Uterus (tissue), 4 donors: ENCODE results near the gene FILIP1L. TPM values are rescaled to one million over a fixed set of nuclear protein-coding genes. Genes with fewer than 3 reads are reported as not detected.

ENCODE experiments used
- DNase-seq, 2 donors: peaks; one replicate each; pipeline ENCODE4 v3.0.0-alpha.2; 2019 to 2020
- H3K27ac ChIP-seq, 2 donors: fragments of 200-600 bp; sonication (generic); 1 replicate in 1 of 2; 2 replicates in 1 of 2; pipeline ENCODE4 v1.5.1; 2016 to 2018
- H3K27me3 ChIP-seq, 2 donors: fragments of 200-600 bp; sonication (generic); one replicate each; pipeline ENCODE4 v1.5.1; 2018 to 2019; ENCODE audit warnings: control low read depth in 1 of 2
- H3K36me3 ChIP-seq, 2 donors: fragments of 200-600 bp; sonication (generic); one replicate each; pipeline ENCODE4 v1.5.1; 2019; ENCODE audit warnings: control low read depth in 1 of 2
- H3K4me1 ChIP-seq, 2 donors: fragments of 200-600 bp; sonication (generic); one replicate each; pipeline ENCODE4 v1.5.1; 2018 to 2019; ENCODE audit warnings: control low read depth in 1 of 2
- H3K4me3 ChIP-seq, 2 donors: fragments of 200-600 bp; sonication (generic); 1 replicate in 1 of 2; 2 replicates in 1 of 2; pipeline ENCODE4 v1.5.1; 2018 to 2019; ENCODE audit warnings: mild to moderate bottlenecking in 1 of 2
- H3K9me3 ChIP-seq, 2 donors: fragments of 200-600 bp; sonication (generic); one replicate each; pipeline ENCODE4 v1.5.1; 2019; ENCODE audit warnings: control low read depth in 1 of 2
- CTCF ChIP-seq, 4 experiments: fragments of 200-600 bp in 2 of 4; fragments of 450-650 bp in 2 of 4; sonication (generic) in 2 of 4; IDR thresholded peaks; one replicate each; pipeline ENCODE4 v1.5.1; 2016 to 2019; ENCODE audit warnings: antibody characterized with exemption in 4 of 4, mild to moderate bottlenecking in 2 of 4, moderate library complexity in 1 of 4
- POLR2A ChIP-seq, 2 donors: fragments of 450-650 bp; IDR thresholded peaks; one replicate each; pipeline ENCODE4 v1.6.1; 2016; ENCODE audit warnings: antibody characterized with exemption in 2 of 2, mild to moderate bottlenecking in 1 of 2, moderate library complexity in 1 of 2
- intact Hi-C: fragments of 100-400 bp; cut with DNase I; formaldehyde crosslinking; loops from one replicate; pipeline ENCODE4 v1.15.1; 2023; ENCODE audit warnings: low total_unique reads
- total RNA-seq, 4 donors: library from RNA; depleted of rRNA in 3 of 4; stranded (reverse); fragments of >200 nt in 3 of 4; gene quantifications; one replicate each; pipeline versions ENCODE4 v1.1.0 to v1.2.4, GENCODE V29; 2014 to 2023
- donor health status: DM: yes; HTN: yes; CAD: no.

Gene FILIP1L
- total RNA-seq, 4 donors from 2014 or later, result 48.5 to 99.1 (median 66.3) TPM

GRCh38 chr3:100063929-100064461 lies 50.3 kb downstream of the FILIP1L start:
- Histone ChIP-seq H3K36me3 (no peaks in the 10 kb centered on the region), H3K4me1 (no peaks in the 10 kb centered on the region), H3K9me3 (no peaks in the 10 kb centered on the region), H3K27ac (no peak overlapping the region), H3K27me3 (no peaks in the 10 kb centered on the region), H3K4me3 (no peak overlapping the region)
- DNase-seq, result no peak
- intact Hi-C loops, result loop anchor here (10.0 kb wide), 1 partner anchor 191 kb away; no protein-coding TSS in a partner anchor
- TF ChIP-seq CTCF (IDR thresholded peaks at IDR 0.05) (no peak), POLR2A (IDR thresholded peaks at IDR 0.05) (no peak)

GRCh38 chr3:100062665-100063064 lies 51.6 kb downstream of the FILIP1L start:
- Histone ChIP-seq H3K27ac (no peak overlapping the region), H3K9me3 (no peaks in the 10 kb centered on the region), H3K36me3 (no peaks in the 10 kb centered on the region), H3K4me1 (no peaks in the 10 kb centered on the region), H3K4me3 (no peak overlapping the region), H3K27me3 (no peaks in the 10 kb centered on the region)
- TF ChIP-seq CTCF (IDR thresholded peaks at IDR 0.05) (no peak), POLR2A (IDR thresholded peaks at IDR 0.05) (no peak)
- intact Hi-C loops, result loop anchor here (10.0 kb wide), 1 partner anchor 192 kb away; no protein-coding TSS in a partner anchor
- no peak for DNase-seq

GRCh38 chr3:100060685-100061484 lies 53.4 kb downstream of the FILIP1L start:
- H3K4me1 ChIP-seq, result no peaks in the 10 kb centered on the region
- H3K27me3 ChIP-seq, result no peaks in the 10 kb centered on the region
- H3K9me3 ChIP-seq, result no peaks in the 10 kb centered on the region
- H3K36me3 ChIP-seq, result no peaks in the 10 kb centered on the region
- no peak for DNase-seq
- no peak overlapping the region for H3K4me3 ChIP-seq
- TF ChIP-seq CTCF (IDR thresholded peaks at IDR 0.05) (no peak), POLR2A (IDR thresholded peaks at IDR 0.05) (no peak)
- intact Hi-C loops, result loop anchor here (10.0 kb wide), 1 partner anchor 194 kb away; no protein-coding TSS in a partner anchor
- H3K27ac ChIP-seq, result peak overlapping the region in 1 of 2 donors; percentile 12

GRCh38 chr3:100059472-100059871 lies 54.8 kb downstream of the FILIP1L start:
- TF ChIP-seq CTCF (IDR thresholded peaks at IDR 0.05) (no peak), POLR2A (IDR thresholded peaks at IDR 0.05) (no peak)
- intact Hi-C loops, result no loop called here
- H3K4me1 ChIP-seq, result no peaks in the 10 kb centered on the region
- H3K36me3 ChIP-seq, result no peaks in the 10 kb centered on the region
- no peak for DNase-seq
- no peak overlapping the region for H3K4me3 ChIP-seq
- no peaks in the 10 kb centered on the region for H3K9me3 ChIP-seq
- H3K27me3 ChIP-seq, result no peaks in the 10 kb centered on the region
- H3K27ac ChIP-seq, result no peak overlapping the region
